Breast epithelium (tissue), 4 donors: ENCODE results near the gene SPACDR. TPM values are rescaled to one million over a fixed set of nuclear protein-coding genes. Genes with fewer than 3 reads are reported as not detected.
A peak's percentile ranks its signal among the peaks of the same experiment; 100 is the strongest.

Experiments used
- DNase-seq, 2 donors: peaks; one replicate each; pipeline ENCODE4 v3.0.0-alpha.2; 2019; ENCODE audit warnings: low spot score in 2 of 2
- H3K27ac ChIP-seq, 2 donors: fragments of 200-600 bp; sonication (generic) in 1 of 2; one replicate each; pipeline ENCODE4 v1.5.1; 2016 to 2019; ENCODE audit warnings: mild to moderate bottlenecking in 1 of 2
- H3K27me3 ChIP-seq, 2 donors: fragments of 200-600 bp; sonication (generic) in 1 of 2; one replicate each; pipeline versions ENCODE4 v1.5.1 to v1.6.0; 2017 to 2019; ENCODE audit warnings: control low read depth in 1 of 2, mild to moderate bottlenecking in 1 of 2
- H3K36me3 ChIP-seq: fragments of 200-600 bp; one replicate; pipeline ENCODE4 v1.5.1; 2019
- H3K4me1 ChIP-seq, 2 donors: fragments of 200-600 bp; sonication (generic); one replicate each; pipeline ENCODE4 v1.5.1; 2016 to 2019; ENCODE audit warnings: control low read depth in 1 of 2
- H3K4me3 ChIP-seq, 3 donors: fragments of 200-600 bp; sonication (generic); 1 replicate in 2 of 3; 2 replicates in 1 of 3; pipeline ENCODE4 v1.5.1; 2016 to 2019; ENCODE audit warnings: mild to moderate bottlenecking in 3 of 3, moderate library complexity in 2 of 3
- H3K9me3 ChIP-seq, 2 donors: fragments of 200-600 bp; sonication (generic) in 1 of 2; one replicate each; pipeline ENCODE4 v1.5.1; 2016 to 2019; ENCODE audit warnings: control low read depth in 1 of 2
- CTCF ChIP-seq, 3 donors: fragments of 450-650 bp; IDR thresholded peaks; one replicate each; pipeline ENCODE4 v1.5.1; 2016 to 2017; ENCODE audit warnings: antibody characterized with exemption in 3 of 3, mild to moderate bottlenecking in 3 of 3, moderate library complexity in 3 of 3
- POLR2A ChIP-seq: fragments of 450-650 bp; IDR thresholded peaks from one replicate; pipeline ENCODE4 v1.6.1; 2016; ENCODE audit warnings: antibody characterized with exemption, mild to moderate bottlenecking, moderate library complexity
- POLR2AphosphoS5 ChIP-seq, 3 donors: sonication (generic); formaldehyde crosslinking; IDR thresholded peaks; one replicate each; pipeline ENCODE4 v1.6.1; 2017; ENCODE audit warnings: antibody characterized with exemption in 3 of 3
- intact Hi-C: fragments of 100-400 bp; cut with DNase I; formaldehyde crosslinking; loops from one replicate; pipeline ENCODE4 v1.15.1; 2023; ENCODE audit warnings: low total_unique reads
- total RNA-seq, 3 donors: library from RNA; depleted of rRNA; stranded (reverse); fragments of >200 nt; gene quantifications; one replicate each; pipeline ENCODE4 v1.1.0, GENCODE V29; 2016

Gene SPACDR
- total RNA-seq, 3 donors from 2014 or later, result not detected

- H3K4me3 ChIP-seq, result peak overlapping the region; percentile 94 to 96 (median 95)
- H3K27ac ChIP-seq, result peak overlapping the region; percentile 94 to 95
- TF ChIP-seq POLR2A, result no peak
- TF ChIP-seq CTCF (IDR thresholded peaks at IDR 0.05), result peak in 1 of 3 donors; percentile 8
- H3K36me3 ChIP-seq, result no peaks in the 10 kb centered on the region
- DNase-seq, result no peak
- peaks cover 8 to 14% of the 10 kb centered on the region in 2 donors for H3K4me1 ChIP-seq
- intact Hi-C loops, result loop anchor here (5.0 kb wide), 1 partner anchor 210 kb away; no protein-coding TSS in a partner anchor
- H3K9me3 ChIP-seq, result no peaks in the 10 kb centered on the region
- H3K27me3 ChIP-seq, result no peaks in the 10 kb centered on the region
These were observed 13.1 kb upstream of the SPACDR start for GRCh38 chr7:100476903-100477870.

- no peak for TF ChIP-seq CTCF (IDR thresholded peaks at IDR 0.05)
- no peak for TF ChIP-seq POLR2A
- TF ChIP-seq POLR2AphosphoS5 (IDR thresholded peaks at IDR 0.05), result no peak
- Histone ChIP-seq H3K27me3 (no peaks in the 10 kb centered on the region), H3K27ac (peak overlapping the region; percentile 94 to 95), H3K4me1 (peaks cover 8 to 14% of the 10 kb centered on the region in 2 donors), H3K36me3 (no peaks in the 10 kb centered on the region), H3K9me3 (no peaks in the 10 kb centered on the region), H3K4me3 (peak overlapping the region; percentile 94 to 96 (median 95))
- intact Hi-C loops, result loop anchor here (5.0 kb wide), 1 partner anchor 211 kb away; no protein-coding TSS in a partner anchor
- no peak for DNase-seq
These were observed 12.2 kb upstream of the SPACDR start for GRCh38 chr7:100476101-100476780.

- intact Hi-C loops, result loop anchor here (5.0 kb wide), 1 partner anchor 212 kb away; no protein-coding TSS in a partner anchor
- peak in 1 of 2 donors; percentile 55 for DNase-seq
- Histone ChIP-seq H3K9me3 (no peaks in the 10 kb centered on the region), H3K36me3 (no peaks in the 10 kb centered on the region), H3K4me1 (peaks cover 8 to 14% of the 10 kb centered on the region in 2 donors), H3K27ac (peak overlapping the region; percentile 94 to 95), H3K27me3 (no peaks in the 10 kb centered on the region), H3K4me3 (peak overlapping the region; percentile 94 to 96 (median 95))
- TF ChIP-seq POLR2A (no peak), POLR2AphosphoS5 (IDR thresholded peaks at IDR 0.05) (no peak), CTCF (IDR thresholded peaks at IDR 0.05) (no peak)
These were observed 11.5 kb upstream of the SPACDR start for GRCh38 chr7:100475549-100475948.

- DNase-seq, result no peak
- H3K4me3 ChIP-seq, result peak overlapping the region in 2 of 3 donors; percentile 20 to 44
These were observed 8.9 kb upstream of the SPACDR start for GRCh38 chr7:100472854-100473499.

More at GRCh38 chr7:100472854-100473499, 8.9 kb upstream of the SPACDR start:
- H3K9me3 ChIP-seq, result no peaks in the 10 kb centered on the region
- H3K27ac ChIP-seq, result peak overlapping the region; percentile 73 to 89
- no peaks in the 10 kb centered on the region for H3K27me3 ChIP-seq
- intact Hi-C loops, result no loop called here
- peaks cover 9 to 14% of the 10 kb centered on the region in 2 donors for H3K4me1 ChIP-seq
- no peaks in the 10 kb centered on the region for H3K36me3 ChIP-seq
- TF ChIP-seq CTCF (IDR thresholded peaks at IDR 0.05) (no peak), POLR2AphosphoS5 (IDR thresholded peaks at IDR 0.05) (no peak)
